MM.1S (cell line): ENCODE measurements around the gene GATM.
"Not testable (repeated sequence)": the region's sequence is repeated elsewhere in the genome, so short reads cannot be mapped to it uniquely, and the experiment has no call there.

Source experiments
- CTCF ChIP-seq: fragments of 300-600 bp; sonication (generic); IDR thresholded peaks from 2 replicates; pipeline ENCODE4 v1.5.1; 2016; ENCODE audit warnings: antibody characterized with exemption, low read length, mixed read lengths
- EZH2 ChIP-seq: fragments of 300-600 bp; sonication (generic); optimal IDR thresholded peaks from 2 replicates; pipeline ENCODE3; 2017; ENCODE audit warnings: low read depth, mild to moderate bottlenecking, antibody characterized with exemption, low read length, mixed read lengths
- EZH2phosphoT487 ChIP-seq: fragments of 300-600 bp; sonication (generic); IDR thresholded peaks from 2 replicates; pipeline ENCODE4 v1.6.1; 2018; ENCODE audit warnings: antibody characterized with exemption, low read length

- TF ChIP-seq CTCF, EZH2phosphoT487, EZH2: not testable (repeated sequence)
Measured at GRCh38 chr15:45314117-45314516, 64.2 kb downstream of the GATM start.
